NCI-H146 treated with DMSO at 0.1 percent for 48 hours (cell line): Measurements from ENCODE around the gene DYNLRB1.
A peak's percentile ranks its signal among the peaks of the same experiment; 100 is the strongest.

ENCODE experiments used
- DNase-seq: peaks from one replicate; lab custom pipeline; 2025; ENCODE audit not compliant: unreplicated experiment; lab: John Stamatoyannopoulos, UW

The DYNLRB1 gene

DNA sequence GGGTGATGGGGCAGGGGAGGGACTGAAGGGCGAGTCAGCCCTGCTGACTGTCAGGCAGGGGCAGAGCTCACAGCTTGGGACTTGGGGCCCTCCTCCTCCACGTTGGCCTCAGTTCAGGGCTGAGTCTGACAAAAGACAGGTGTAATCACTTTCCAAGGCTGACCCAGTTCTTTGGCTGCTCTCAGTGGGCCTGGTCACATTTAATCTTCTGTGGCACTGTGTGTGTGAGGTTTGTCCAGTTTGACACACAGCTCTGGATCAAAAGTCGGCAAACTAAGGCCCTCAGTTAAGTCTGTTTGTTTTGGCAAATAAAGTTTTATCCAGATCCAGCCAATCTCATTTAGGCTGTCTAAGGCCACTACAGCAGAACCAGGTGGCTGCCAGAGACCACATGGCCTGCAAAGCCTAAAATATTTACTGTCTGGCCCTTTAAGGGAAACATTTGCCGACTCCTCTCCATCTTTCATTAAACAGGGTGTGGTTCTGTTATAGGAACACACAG is 37.2 kb downstream of the DYNLRB1 start:
- DNase-seq: no peak

DNA sequence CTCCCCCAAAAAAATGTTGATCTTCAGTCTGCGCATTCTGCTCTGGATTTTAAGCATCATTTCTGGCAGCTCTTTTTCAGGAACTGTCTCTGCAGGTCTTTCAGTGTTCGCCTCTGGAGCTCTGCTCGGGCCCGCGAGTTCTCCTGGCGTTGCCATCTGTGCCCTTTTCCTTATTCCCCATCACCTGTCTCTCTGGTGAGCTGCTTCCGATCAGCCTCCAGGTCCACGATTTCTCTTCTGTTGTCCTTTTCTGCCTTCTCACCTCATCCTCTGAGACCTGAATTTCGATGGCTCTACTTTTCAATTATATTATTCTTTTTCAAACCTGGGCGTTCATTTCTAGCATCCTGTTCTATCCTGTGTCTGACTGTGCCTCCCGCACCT is 41.7 kb downstream of the DYNLRB1 start:
- DNase-seq: no peak

DNA sequence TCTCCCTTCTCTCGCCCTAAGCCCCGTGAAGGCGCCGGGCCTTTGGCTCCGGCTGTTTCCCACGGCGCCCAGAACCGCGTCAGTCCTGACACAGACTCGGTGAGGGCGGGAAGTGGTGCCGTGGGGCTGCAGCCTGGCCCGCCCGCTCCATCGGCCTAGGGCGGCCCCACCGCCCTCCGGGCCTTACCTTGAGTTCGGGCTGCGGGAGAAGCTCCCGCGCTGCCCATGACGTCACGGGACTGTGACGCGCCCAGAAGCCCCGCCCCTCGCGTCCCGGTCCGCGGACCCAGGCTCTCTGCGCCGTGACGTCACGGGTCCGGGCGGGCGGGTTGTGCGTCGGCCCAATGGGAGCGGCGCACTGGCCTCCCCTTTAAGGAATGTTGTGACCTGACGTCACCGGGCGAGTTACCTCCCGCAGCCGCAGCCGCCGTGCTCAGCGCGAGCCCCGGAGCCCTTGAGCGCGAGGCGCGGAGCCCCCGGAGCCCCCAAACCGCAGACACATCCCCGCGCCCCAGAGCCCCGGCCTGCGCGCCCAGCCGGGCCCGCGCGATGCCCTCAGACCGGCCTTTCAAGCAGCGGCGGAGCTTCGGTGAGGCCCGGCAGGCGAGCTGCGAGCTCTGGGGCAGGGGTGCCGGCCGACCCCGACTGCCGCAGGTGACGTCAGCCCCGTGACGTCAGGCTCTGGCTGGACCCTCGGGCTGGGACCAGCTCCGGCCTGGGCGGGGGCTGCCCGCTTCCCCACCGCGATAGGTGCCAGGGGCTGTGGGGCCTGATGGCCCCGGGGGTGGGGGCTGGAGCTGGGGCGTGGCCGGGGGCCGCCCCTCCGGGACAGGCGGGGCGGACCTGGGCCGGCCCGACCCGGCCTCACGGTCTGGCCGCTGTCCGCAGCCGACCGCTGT is 42.3 kb downstream of the DYNLRB1 start, which contains the start of gene MAP1LC3A:
Gene MAP1LC3A (plus strand): TSS at position 399 of the 899 bp plus-strand sequence. CDS start 151 bp downstream, at position 550.
- peak; percentile 14 for DNase-seq

DNA sequence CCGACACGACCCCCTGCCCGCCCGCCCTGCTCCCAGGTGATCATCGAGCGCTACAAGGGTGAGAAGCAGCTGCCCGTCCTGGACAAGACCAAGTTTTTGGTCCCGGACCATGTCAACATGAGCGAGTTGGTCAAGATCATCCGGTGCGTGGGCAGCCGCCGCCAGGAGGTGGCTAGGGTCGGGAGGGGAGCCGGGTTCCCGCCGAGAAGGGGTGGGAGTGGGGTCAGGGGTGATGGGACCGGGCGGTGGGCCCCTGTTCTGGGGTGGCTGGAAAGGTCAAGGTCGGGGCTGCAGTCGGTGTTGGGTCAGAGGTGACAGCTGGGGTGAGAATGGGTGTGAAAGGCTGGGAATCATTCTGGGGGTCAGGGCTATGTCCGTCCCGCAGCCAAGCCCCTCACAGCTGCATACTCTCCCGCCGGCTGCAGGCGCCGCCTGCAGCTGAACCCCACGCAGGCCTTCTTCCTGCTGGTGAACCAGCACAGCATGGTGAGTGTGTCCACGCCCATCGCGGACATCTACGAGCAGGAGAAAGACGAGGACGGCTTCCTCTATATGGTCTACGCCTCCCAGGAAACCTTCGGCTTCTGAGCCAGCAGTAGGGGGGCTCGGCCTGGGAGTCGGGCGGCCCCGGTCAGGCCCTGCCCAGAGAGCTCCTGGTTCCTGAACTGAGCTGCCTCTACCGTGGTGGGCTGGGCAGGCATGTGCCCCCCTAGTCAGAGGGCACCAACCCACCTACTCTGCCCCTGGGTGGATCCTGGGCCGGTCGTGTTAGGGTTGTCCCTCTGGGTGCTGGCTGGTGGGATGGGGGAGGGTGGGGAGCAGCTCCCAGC is 43.3 kb downstream of the DYNLRB1 start:
- DNase-seq: no peak

DNA sequence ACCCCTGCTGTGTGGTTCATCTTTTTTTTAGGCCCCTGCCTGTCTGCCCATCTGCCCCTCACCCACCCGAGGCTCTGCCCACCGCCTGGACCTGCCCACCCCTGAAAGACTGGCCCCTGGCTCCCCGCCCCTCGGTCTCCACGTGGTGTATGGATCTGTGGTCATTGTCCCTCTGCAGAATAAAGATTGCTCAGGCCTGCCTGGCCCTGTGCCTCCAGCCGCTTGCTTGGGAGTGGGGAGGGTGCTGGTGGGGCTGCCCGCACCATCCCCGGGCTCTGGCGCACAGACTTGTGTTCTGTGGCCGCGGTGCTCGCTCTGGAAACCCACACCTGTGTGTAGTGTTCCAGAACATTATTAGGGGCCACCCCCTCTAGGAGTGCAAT is 43.9 kb downstream of the DYNLRB1 start:
- no peak for DNase-seq

DNA sequence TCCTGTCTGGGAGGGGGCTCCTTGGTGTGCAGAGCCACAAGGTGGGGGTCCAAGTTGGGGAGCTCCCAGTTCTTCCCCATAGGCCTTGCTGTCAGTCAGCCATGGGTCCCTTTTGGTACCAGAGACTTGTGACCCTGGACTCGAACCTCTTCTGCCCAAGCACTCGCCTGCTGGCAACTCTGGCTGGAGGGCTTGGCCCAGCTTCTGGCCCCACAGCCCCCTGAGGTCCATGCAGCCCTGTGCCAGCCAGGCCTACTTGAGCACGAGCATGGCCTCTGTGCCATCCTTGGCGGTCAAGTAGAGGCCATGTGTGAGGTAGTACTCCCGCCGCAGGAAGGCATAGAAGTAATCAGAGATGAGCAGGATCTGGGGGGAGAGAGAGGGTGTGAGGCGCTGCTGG is 44.4 kb downstream of the DYNLRB1 start:
- DNase-seq: no peak

DNA sequence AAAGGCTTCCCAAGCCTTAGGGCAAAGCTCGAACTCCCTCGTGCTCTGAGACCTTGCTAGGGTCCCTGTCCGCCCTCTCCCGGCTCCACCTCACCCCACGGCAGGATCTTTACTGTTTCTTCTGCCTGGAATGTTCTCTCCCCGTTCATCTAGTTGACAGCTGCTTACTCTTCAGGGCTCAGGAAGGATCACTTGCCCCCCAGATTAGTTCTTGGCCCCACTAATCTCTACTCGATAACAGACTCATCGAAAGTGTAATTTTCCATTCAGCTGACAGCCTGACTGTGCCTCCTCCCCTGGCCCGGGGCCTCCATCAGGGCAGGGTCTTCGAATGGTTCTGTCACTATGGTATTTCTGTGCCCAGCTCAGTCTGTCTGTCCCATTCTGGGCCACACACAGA is 45.4 kb downstream of the DYNLRB1 start:
- no peak for DNase-seq

DNA sequence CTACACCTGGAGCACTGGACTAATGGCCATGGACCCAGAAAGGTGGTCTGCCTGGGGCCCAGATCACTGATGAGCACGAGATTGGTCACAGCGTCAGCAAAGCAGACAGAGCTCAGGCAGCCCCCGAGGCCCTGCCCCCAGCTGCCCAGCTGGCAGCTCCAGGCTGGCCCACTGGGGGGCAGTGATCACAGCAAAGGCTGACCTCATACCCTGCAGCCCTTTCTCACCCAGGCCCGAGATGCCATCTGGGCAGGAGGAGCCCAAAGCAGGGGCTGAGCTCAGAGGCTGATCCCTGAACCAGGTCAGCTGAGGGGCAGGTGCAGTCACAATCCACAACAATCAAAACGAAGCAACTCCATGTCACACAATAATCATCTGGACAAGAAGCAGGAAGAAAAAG is 46.4 kb downstream of the DYNLRB1 start:
- peak; percentile 18 for DNase-seq

DNA sequence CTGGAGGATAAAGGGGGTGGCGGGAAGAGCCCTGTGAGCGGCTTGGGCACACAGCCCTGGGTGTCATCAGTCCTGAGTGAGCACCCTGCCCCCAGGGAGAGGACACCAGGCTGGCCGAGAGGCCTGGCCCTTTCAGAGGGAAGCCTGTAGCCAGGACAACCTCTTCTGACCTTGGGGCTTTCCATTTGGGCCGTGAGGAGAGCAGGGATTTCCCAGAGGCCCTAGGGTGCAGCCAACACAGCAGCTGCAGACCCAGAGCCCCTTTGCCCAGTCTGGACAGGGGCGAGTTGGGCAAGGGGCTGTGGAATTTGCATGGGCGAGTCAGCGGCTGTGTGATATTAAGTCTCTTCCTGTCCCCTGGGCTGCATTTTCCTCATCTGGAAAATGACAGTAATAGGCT is 48.6 kb downstream of the DYNLRB1 start:
- DNase-seq: no peak

DNA sequence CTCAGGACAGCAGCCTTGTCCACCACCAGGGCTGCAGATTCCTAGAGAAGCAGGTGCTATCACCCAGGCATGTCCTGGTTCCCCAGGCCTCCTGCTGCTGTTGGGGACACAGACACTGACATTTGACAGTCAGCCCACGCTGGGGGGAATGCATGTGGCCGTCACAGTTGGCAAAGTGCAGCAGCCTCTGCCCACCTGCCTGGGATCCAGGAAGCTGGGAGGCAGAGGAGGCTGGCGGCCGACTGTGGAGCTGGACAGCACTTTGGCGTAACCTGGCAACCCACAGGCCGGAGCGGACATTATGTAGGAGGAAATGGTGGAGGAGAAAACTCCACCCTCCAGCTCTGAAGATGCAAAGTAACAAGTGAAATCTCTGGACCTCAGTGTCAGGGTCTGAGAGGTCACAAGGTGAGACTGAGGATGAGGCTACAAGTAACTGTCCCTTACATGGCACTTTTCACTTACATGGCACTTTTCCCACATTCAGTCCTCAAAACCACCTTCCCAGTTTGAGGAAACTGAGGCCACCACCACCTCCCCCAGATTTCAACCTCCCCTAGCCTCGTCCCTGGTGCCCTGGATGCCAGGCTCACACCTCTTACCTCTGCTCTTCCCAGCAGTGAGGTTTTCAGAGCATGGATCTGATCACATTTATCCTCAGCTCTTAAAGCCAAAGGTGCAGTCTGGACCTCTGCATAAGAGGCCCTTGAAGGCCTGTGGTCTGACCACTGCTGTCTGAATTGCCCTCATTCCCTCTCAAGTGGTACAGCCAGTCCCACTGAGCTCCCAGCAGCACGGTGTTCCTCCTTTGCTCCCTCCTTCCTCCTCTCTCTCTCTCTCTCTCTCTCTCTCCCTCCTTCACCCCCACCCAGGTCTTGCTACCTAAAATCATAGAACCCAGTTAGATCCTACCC is 51.0 kb downstream of the DYNLRB1 start:
- no peak for DNase-seq

DNA sequence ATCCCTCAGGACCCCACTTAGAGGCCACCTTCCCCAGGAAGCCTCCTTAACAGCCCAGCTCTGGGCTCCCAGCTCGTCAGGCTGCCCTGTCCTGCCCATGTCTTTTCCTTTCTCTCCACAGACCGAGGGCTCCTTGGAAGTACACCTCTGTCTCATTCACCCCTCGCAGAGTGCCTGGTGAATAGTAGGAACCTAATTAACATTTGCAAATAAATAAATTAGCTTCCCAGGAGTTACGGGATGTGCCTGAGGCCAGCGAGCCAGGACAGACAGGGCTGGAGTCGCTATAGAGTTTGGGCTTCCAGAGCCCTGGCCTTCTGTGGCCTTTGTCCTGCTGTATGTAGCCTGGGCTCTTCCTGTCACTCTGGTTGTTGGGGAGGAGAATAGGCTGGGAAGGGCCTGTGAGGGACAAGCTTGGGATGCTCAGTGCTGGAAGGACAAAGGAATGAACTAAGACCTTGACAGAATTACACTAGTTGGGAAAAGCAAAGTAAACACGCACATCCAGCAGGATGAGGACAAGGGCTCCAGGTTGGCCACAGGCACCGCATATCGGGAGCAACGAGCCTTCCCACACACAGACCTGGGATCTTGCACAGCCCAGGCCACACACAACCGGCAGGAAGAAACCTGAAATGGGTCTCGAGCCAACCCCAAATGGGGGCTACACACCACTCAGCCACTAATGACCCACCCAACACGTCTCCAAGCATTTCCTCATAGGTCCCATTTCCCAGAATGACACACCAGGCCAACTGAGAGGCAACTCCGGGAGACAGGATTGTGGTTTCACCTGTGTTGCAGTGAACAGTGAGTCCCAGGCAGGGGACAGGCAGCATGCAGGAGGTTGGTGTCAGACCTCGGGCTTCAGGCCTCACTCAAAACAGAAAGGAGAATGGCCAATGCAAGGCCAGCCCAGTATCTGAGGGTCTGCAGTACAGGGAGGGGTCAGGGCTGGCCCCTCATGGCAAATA is 52.0 kb downstream of the DYNLRB1 start:
- no peak for DNase-seq

DNA sequence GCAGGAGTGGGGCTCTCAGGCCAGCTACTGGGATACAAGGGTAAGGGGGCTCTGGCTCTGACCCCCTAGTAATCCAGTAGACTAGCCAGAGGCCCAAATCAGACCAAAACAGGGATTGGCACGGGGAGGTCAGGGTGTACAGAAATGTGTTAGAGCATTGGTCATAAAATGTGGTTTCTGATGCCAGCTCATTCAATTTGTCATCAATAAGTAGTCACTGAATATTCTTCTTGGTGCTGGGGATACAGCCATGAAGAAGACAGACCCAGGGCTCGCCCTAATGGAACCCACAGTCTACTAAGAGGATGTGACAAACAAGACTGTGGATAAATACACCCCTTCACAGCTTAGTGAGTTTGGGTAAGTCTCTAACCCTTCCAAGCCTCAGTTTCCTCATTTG is 53.4 kb downstream of the DYNLRB1 start:
- DNase-seq: no peak

DNA sequence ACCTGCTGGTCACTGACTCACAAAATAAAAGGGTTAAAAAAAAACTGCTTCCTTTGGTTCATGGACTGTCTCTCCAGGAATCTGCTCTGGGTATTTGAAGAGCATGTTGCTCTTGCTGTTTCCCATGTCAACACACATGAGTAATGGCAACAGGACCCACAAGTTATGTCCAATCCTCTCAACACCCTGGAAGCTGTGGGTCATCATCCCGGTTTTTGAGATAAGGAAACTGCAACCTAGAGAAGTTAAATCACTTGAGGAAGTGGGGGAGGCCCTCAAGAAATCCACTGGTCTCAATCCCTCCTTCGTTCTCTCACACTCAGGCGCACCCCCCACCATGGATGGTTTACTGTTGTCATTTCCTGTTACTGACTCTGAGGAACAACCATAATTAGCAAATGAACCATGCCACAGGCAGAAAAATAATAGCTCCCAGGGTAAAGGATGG is 54.7 kb downstream of the DYNLRB1 start:
- no peak for DNase-seq

DNA sequence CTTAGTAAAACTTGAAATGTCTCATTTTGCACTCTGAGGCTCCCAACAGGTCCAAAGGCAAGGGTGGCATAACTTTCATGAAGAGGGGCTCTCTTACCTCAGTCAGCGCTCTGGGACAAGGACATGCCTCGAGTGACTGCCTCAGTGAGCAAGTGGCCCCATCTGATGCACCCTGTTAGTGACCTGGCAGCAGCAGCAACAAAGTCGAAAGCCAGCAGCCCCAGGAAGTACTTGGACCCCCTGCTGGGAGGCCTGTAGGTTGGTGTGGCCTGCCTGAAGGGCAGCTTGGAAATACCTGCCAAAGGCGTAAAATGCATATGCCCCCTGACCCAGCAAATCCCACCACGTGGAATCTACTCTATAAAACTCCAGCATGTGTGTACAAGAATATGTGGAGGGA is 55.5 kb downstream of the DYNLRB1 start:
- no peak for DNase-seq

DNA sequence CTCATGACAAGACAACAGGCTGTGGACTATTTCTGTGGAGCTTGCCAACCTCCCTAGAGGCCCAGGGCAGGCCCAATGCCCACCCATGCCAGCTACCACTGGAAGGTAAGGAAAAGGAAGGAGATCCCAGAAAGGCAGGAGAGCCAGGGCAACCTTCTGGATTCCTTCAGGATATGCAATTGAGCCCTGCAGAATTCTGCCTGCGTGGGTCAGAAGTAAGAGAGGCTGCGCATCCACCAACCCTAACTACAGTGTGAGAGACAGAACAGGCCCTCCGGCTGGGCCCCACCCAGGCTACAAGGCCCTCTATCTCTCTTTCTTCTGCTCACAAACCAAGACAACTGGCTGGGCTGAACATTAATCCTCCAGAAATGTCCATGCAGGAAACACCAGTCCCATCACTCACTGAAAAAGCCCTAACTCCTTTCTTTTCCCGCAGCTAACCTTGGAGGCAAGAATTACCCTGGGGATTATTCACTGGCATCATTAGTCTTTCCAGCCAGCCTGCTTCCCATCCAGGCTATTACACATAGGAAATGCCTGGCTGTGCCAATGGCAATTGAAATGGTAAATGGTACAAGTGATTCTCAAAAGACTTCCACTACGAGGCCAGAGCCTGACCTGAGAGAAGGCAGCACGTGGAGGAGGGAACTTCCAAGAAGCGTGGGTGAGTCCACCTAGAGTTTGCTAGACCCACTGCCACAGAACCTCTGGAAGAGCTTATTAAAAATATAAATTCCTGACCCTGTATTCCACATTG is 57.5 kb downstream of the DYNLRB1 start:
- no peak for DNase-seq

DNA sequence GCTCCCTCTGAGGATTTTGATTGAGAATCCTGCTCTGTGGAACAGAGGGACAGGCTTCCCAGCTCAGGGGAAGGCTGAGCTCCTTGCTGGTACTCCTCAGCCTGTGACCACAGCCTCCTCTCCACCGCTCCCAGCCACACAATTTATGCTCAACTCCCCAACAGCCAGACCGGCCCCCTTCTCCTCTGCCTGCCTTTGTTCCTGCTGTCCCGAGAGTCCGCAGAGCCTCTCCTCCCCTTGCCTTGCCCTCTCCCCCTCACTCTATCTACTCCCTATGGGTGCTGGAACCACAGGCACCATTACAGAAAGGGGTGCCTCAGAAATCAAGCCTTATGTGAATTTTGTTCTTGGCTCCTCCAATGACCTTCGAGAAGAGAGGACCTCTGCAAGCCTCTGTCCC is 58.2 kb downstream of the DYNLRB1 start:
- DNase-seq: no peak

DNA sequence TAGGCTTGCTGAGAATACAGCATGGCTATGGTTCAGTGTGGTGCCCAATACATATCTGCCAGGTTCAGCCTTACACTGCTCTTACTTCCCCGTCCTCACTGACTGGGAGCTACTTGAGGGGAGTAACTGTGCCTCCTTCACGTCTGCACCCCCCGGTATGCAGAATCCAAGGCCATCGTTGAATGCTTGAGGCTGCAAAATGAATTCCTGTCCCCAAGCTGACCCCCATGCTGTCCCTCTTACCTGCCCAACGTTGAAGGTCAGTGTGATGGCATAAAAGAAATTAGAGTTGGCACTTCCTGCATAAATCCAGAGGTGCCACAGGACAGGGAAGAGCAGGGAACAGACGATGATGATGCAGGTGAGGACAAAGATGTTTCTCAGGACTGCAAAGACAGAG is 58.6 kb downstream of the DYNLRB1 start:
- DNase-seq: no peak

DNA sequence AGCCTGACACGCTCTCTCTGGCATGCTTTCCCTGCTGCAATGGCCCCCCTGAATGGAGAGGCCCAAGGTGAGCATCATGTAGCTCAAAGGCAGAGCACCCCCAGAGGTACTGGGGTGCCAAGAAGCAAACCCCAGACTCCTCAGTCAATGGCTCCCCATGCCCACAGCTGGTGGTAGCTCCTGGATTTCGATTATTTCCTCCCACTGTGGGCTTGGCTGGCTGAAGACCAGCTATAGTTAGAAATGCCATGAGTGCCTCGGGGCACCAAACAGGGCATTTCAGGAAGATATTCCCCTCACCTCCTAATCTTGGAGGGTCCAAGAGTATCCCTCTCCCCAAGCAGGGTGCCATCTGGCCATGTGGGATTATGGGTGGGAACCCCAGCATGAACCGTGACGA is 59.0 kb downstream of the DYNLRB1 start:
- DNase-seq: no peak

DNA sequence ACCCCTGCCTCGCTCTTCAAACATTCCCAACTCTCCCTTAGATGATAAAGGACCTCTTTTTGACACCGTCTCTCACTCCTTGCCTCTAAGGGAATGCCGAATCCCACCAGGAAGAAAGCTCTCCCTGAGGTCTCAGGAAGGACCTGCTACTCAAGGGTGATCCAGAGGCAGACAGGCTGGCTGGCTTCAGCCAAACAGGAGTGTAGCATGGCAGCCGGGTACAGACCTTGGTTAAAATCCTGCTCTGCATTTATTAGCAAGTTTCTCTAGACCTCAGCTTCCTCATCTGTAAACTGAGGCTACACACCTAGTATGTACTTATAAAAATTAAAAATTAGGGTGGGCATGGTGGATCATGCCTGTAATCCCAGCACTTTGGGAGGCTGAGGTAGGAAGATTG is 59.5 kb downstream of the DYNLRB1 start:
- DNase-seq: no peak
